ENCODE results near the gene ZNF428.

ZNF428 gene

DNA sequence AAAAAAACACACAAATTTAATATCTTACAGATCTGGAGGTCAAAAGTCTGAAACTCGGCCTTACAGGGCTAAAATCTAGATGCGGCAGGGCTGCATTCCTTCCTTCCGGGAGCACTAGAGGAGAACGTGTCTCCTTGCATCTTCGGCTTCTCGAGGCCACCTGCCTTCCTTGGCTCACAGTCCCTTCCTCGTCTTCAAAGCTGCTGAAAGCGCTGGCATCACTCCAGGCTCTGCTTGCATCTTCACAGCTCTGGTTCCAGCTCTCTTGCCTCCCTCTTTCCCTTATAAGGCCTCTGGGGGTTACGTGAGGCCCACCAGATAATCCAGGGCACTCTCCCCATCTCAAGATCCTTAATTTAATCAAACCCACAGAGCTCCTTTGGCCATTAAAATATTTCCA, 54.6 kb downstream of the ZNF428 start:
- DNase-seq (ENCODE audit: low read depth in 1 of 2, low spot score in 1 of 2) = no peak

- no peak for DNase-seq (ENCODE audit: low read depth in 1 of 2, low spot score in 1 of 2)
Measured at GRCh38 chr19:43563816-43564457, 55.5 kb downstream of the ZNF428 start.

GRCh38 chr19:43562698-43563241, 56.7 kb downstream of the ZNF428 start:
- DNase-seq (ENCODE audit: low read depth in 1 of 2, low spot score in 1 of 2) = peak; percentile 60 to 64

- no peak for DNase-seq (ENCODE audit: low read depth in 1 of 2, low spot score in 1 of 2)
Measured at GRCh38 chr19:43562226-43562697, 57.2 kb downstream of the ZNF428 start.

DNA sequence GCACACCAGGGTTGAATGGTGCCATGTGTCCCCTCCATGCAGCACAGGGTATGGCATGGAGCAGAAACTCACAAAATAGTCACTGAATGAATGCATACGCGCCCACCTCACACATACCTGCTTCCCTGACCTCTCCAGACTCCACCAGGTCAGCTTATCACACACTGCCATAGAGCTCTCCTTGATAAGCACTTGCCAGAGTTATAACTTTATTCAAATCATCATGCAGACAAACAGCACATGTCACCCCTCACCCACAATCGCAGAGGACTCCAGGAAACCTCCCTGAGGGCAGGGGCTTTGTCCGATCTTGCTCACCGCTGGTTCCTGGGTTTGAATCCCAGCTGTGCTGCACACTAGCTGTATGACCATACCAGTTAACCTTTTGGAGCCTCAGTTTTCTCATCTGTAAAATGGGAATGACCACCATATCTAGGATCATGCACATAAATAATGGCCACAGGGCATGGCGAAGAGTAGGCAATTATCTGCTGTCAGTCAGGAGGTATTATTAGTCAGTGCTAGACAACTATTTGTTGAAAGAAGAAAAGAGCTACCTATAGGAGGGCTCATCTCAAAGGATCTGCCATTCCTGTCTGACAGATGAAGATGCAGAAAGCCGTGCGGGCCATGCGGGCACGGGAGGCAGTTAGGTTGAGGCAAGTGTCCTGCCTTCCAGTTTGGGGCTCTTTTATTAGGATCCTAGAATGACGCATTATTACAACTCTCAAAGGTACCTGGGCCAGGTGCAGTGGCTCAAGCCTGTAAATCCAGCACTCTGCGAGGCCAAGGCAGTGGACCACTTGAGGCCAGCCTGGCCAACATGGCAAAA, 58.1 kb downstream of the ZNF428 start:
- DNase-seq (ENCODE audit: low read depth in 1 of 2, low spot score in 1 of 2) = no peak

DNA sequence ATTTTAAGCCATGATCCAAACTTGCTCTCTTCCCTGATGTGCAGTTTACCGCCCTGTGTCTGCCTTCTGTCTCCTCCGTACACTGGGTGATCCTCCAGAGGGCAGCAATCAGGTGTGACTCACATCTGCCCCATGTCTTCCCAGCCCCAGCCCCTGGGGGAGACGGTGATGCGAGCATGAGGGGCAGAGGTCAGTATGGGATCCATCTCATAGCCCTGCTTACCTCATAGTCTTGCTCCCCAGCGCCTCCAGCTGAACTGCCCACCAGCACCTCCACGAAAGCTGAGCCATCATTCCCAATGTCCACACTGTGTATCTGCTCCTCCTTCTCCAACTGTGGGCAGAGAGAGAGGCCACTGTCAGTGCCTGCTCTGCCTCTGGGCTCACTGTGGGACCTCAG, 58.7 kb downstream of the ZNF428 start:
- no peak for DNase-seq (ENCODE audit: low read depth in 1 of 2, low spot score in 1 of 2)
